ENCODE data around the gene DDO. TPM values are rescaled to one million over a fixed set of nuclear protein-coding genes. Genes with fewer than 3 reads are reported as not detected.

The DDO gene
- total RNA-seq, 4 donors from 2014 or later, result 1.4 to 3.6 (median 2.3) TPM

DNA sequence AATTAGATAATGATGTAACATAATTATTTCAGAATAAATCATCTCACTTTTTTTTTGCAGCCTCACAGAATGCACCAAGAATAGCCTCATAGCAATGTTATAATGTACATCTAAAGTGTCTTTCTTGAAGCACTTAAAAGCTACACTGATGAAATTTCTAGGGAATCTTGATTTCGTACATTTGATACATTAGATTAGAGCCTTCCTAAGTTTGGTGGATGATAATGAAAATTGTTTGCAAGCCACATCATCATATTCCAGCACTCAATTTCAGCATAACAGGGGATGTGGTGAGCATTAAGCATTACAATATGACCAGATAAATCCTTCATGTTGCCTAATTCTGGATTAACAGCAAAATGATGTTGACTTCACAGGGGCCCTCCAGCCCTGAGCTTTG, 47.5 kb downstream of the DDO start:
- no peak for ATAC-seq
- TF ChIP-seq POLR2AphosphoS5 (IDR thresholded peaks at IDR 0.05), result no peak
- TF ChIP-seq, protein P1, sequence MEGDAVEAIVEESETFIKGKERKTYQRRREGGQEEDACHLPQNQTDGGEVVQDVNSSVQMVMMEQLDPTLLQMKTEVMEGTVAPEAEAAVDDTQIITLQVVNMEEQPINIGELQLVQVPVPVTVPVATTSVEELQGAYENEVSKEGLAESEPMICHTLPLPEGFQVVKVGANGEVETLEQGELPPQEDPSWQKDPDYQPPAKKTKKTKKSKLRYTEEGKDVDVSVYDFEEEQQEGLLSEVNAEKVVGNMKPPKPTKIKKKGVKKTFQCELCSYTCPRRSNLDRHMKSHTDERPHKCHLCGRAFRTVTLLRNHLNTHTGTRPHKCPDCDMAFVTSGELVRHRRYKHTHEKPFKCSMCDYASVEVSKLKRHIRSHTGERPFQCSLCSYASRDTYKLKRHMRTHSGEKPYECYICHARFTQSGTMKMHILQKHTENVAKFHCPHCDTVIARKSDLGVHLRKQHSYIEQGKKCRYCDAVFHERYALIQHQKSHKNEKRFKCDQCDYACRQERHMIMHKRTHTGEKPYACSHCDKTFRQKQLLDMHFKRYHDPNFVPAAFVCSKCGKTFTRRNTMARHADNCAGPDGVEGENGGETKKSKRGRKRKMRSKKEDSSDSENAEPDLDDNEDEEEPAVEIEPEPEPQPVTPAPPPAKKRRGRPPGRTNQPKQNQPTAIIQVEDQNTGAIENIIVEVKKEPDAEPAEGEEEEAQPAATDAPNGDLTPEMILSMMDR (IDR thresholded peaks at IDR 0.05), result no peak
- no peak for TF ChIP-seq POLR2A (IDR thresholded peaks at IDR 0.05)
- TF ChIP-seq EP300 (IDR thresholded peaks at IDR 0.05), result no peak
- Histone ChIP-seq H3K9me3 (no peaks in the 10 kb centered on the region), H3K4me3 (no peak overlapping the region), H3K36me3 (no peaks in the 10 kb centered on the region), H3K4me1 (peaks cover 0 to 42% (median 5%) of the 10 kb centered on the region in 3 donors), H3K27me3 (no peaks in the 10 kb centered on the region), H3K27ac (no peak overlapping the region)
- 64 to 75% methylated on average over 1 of the region's 1 CpG for WGBS, 2 donors (ENCODE audit: low coverage in 1 of 2)

DNA sequence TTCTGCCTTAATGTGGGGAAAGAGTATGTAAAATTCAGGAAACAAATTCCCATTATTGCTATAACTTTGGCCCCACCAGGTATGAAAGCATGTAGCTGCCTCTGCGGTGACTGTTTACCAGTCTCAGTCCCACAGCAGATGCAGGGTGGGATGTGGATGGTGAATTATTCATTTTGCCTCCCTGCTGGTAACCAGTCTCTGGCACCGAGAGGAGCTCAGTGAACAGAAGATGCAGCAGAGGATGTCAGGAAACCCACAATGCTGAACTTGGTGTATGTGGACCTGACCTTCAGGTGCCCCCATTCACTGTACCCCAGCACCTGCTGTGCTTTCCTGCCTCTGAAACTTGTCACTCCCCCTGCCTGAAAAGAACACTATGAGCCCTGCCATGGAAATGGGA, 48.4 kb downstream of the DDO start:
- Histone ChIP-seq H3K4me1 (peaks cover 0 to 42% (median 5%) of the 10 kb centered on the region in 3 donors), H3K27ac (no peak overlapping the region), H3K36me3 (no peaks in the 10 kb centered on the region), H3K27me3 (no peaks in the 10 kb centered on the region), H3K4me3 (no peak overlapping the region), H3K9me3 (no peaks in the 10 kb centered on the region)
- WGBS, 2 donors (ENCODE audit: low coverage in 1 of 2), result 86 to 92% methylated on average over 1 to 2 of the region's 2 CpGs
- TF ChIP-seq EP300 (IDR thresholded peaks at IDR 0.05), result no peak
- no peak for TF ChIP-seq POLR2A (IDR thresholded peaks at IDR 0.05)
- TF ChIP-seq, protein P1 (IDR thresholded peaks at IDR 0.05), result no peak
- TF ChIP-seq POLR2AphosphoS5 (IDR thresholded peaks at IDR 0.05), result no peak
- no peak for ATAC-seq

DNA sequence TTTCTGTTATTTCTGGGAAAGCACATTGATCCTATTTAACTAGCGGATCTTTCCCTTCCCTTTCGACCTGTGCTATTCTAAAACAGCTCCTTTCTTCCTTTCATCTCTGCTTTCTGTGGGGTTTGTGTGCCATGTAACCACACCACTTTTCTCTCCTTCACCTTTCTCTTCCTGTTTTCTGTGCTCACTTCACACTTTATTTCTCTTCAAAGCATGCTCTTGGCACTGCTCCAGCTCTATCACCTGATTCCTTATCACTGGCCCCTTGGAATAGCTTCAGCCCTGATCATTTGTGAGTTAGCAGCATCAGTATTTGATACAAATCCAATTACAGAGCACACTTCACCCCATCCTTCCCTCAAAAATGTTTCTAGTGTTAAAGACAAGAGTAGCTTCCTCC, 49.1 kb downstream of the DDO start:
- no peaks in the 10 kb centered on the region for H3K27me3 ChIP-seq
- no peak overlapping the region for H3K4me3 ChIP-seq
- H3K36me3 ChIP-seq, result no peaks in the 10 kb centered on the region
- no peak for TF ChIP-seq EP300 (IDR thresholded peaks at IDR 0.05)
- TF ChIP-seq, protein P1 (IDR thresholded peaks at IDR 0.05), result no peak
- TF ChIP-seq POLR2A (IDR thresholded peaks at IDR 0.05), result no peak
- TF ChIP-seq POLR2AphosphoS5 (IDR thresholded peaks at IDR 0.05), result no peak
- 62 to 64% methylated on average over 2 of the region's 2 CpGs for WGBS, 2 donors (ENCODE audit: low coverage in 1 of 2)
- H3K9me3 ChIP-seq, result no peaks in the 10 kb centered on the region
- H3K27ac ChIP-seq, result peak overlapping the region in 1 of 4 donors; percentile 1
- H3K4me1 ChIP-seq, result peaks cover 0 to 42% (median 5%) of the 10 kb centered on the region in 3 donors
- no peak for ATAC-seq

DNA sequence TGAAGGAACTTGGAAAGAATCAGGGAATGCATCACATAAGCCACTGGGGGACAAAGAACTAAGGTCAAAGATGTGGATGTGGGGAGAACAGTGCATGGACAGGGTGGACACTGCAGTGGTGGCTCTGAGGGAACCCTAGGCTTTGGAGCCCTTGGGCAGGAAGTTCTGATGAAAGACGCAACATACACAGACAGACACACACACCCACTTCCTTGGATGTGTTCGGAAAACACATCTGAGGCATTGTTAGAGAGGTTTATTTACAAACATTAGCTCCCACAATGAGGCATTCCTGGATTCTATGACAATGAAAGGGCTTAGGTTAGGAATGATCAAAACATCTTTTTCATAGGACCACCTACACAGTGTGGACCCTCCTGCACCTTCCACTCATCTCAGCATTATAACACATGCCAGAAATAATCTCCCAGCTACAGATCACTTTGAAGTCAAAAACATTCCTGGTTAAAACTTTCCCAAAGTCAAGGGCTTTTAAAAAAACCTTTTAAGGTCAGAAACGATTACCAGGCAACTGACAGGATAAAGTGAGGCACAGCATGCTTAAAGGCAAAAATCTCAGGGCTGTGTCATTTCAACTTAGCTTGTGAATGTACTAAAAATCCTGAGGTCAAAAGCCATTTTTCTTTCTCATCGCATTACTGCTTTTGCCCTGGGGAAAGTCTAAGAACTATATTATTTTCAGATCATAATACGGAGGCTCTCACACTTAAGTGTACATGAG, 50.8 kb downstream of the DDO start:
- Histone ChIP-seq H3K27ac (peak overlapping the region; percentile 70 to 82 (median 78)), H3K36me3 (no peaks in the 10 kb centered on the region), H3K4me3 (no peak overlapping the region), H3K9me3 (no peaks in the 10 kb centered on the region), H3K27me3 (no peaks in the 10 kb centered on the region), H3K4me1 (peaks cover 0 to 50% (median 5%) of the 10 kb centered on the region in 3 donors)
- 48 to 82% methylated on average over 2 to 5 of the region's 5 CpGs for WGBS, 2 donors (ENCODE audit: low coverage in 1 of 2)
- no peak for TF ChIP-seq EP300 (IDR thresholded peaks at IDR 0.05)
- TF ChIP-seq, protein P1 (IDR thresholded peaks at IDR 0.05), result no peak
- no peak for TF ChIP-seq POLR2A (IDR thresholded peaks at IDR 0.05)
- no peak for TF ChIP-seq POLR2AphosphoS5 (IDR thresholded peaks at IDR 0.05)
- no peak for ATAC-seq

DNA sequence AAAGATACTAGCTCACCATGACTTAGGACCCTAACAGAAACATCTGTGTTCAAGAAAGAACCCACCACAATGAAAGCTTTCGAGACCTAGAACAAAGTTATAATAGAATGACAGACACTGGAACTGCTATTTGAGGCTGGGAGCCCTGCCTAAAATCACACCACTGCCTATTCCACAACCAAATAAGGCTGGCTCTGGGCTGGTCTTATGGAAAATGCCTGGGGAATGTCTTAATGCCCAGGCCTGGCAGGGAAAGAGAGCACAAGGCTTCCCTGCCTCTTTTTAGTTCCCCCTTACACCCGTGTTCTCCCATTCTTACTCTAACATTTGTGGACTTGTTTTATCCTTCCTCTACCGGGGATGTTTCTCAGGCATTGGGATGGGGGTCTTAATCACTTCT, 51.6 kb downstream of the DDO start:
- no peaks in the 10 kb centered on the region for H3K9me3 ChIP-seq
- no peaks in the 10 kb centered on the region for H3K27me3 ChIP-seq
- no peak overlapping the region for H3K4me3 ChIP-seq
- WGBS, 2 donors (ENCODE audit: low coverage in 1 of 2), result 15 to 56% methylated on average over 3 of the region's 3 CpGs
- H3K27ac ChIP-seq, result peak overlapping the region; percentile 70 to 82 (median 78)
- H3K4me1 ChIP-seq, result peaks cover 0 to 51% (median 5%) of the 10 kb centered on the region in 3 donors
- TF ChIP-seq EP300 (IDR thresholded peaks at IDR 0.05) (no peak), POLR2A (IDR thresholded peaks at IDR 0.05) (no peak), POLR2AphosphoS5 (IDR thresholded peaks at IDR 0.05) (no peak)
- TF ChIP-seq, protein P1 (IDR thresholded peaks at IDR 0.05), result no peak
- H3K36me3 ChIP-seq, result no peaks in the 10 kb centered on the region
- ATAC-seq, result peak; percentile 72

Measured in gastroesophageal sphincter (tissue), 4 donors.